Umbilical cord (tissue), 2 donors: ENCODE results near the gene RPRD2. TPM values are rescaled to one million over a fixed set of nuclear protein-coding genes. Genes with fewer than 3 reads are reported as not detected.
"Not testable (repeated sequence)": the region's sequence is repeated elsewhere in the genome, so short reads cannot be mapped to it uniquely, and the experiment has no call there.

Experiments used
- DNase-seq: peaks from one replicate; pipeline ENCODE4 v3.0.0-alpha.2; 2015; ENCODE audit warnings: low spot score
- total RNA-seq: library from RNA; depleted of rRNA; stranded (reverse); fragments of >200 nt; gene quantifications from one replicate; pipeline ENCODE4 v1.2.3, GENCODE V29; 2014; ENCODE audit warnings: low replicate concordance; ENCODE audit not compliant: insufficient read depth

RPRD2 gene
- total RNA-seq, 1 donor from 2014 or later, result 11.1 TPM

DNA sequence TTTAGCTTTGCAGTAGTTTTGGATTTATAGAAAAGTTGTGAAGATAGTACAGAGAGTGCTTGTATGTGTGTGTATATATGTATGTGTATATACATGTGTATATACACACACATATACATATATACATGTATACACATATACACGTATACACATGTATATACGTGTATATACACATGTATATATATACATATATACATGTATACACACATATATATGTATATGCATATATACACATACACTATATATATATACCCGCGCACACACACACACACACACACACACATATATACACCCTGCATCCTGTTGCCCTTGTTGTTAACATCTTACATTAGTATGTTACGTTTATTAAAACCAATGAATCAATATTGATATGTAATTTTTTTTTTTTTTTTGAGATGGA lies 24.3 kb downstream of the RPRD2 start:
- DNase-seq, result no peak

DNA sequence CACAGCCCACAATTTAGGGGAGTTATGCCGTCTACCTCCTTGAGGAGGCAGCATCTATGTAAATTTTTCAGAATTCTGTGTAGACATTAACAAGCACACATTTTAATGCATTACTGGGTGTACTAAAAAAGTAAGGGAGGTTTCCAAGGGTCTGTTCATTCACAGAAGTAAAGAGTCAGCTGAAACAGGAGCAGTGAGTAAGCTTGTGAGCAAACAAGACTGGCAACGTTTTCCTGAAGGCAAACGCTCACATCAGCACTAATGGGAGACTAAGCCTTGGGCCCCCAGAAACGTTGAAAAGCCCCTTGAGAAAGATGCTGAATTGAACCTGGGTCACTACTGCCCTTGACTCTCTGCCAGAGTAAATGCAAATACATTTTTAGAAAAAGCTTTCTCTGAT lies 25.7 kb downstream of the RPRD2 start:
- DNase-seq, result no peak

GRCh38 chr1:150392627-150393026 lies 28.7 kb downstream of the RPRD2 start:
- DNase-seq, result no peak

DNA sequence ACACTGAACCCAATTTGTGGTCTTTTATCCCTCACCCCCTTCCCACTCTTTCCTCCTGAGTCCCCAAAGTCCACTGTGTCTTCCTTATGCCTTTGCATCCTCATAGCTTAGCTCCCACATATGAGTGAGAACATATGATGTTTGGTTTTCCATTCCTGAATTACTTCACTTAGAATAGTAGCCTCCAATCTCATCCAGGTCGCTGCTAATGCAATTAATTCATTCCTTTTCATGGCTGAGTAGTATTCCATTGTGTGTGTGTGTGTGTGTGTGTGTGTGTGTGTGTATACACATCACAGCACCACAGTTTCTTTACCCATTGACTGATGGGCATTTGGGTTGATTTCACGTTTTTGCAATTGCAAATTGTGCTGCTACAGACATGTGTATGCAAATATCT lies 31.2 kb downstream of the RPRD2 start:
- DNase-seq, result not testable (repeated sequence)

- DNase-seq, result no peak
Observed at GRCh38 chr1:150397392-150398032, 33.6 kb downstream of the RPRD2 start.

DNA sequence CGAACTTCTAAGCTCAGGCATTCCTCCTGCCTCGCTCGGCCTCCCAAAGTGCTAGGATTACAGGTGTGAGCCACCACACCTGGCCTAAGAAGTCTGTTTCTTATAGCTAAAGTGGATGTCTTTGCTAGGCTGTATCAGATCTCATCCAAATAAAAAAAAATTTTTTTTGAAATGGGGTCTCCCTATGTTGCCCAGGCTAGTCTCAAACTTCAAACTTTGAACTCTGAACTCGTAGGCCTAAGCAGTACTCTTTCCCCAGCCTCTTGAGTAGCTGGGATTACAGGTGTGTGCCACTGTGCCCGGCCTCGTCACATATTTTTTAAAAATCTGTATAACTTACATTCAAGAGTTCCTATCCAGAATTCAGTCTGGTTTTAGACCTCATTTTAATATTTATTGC lies 40.5 kb downstream of the RPRD2 start:
- no peak for DNase-seq

DNA sequence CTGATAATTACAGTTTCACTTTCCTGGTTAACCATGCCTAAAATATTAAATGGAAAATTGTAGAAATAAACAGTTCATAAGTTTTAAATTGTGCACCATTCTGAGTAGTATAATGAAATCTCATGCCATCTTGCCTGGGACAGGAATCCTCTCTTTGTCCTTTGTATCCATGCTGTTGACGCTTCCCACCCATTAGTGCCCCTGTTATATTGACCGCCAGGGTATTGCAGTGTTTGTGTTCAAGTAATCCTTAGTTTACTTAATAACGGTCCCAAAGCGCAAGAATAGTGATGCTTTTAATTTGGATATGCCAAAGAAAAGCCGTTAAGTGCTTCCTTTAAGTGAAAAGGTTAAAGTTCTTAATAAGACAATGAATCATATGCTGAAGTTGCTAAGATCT lies 41.7 kb downstream of the RPRD2 start:
- DNase-seq, result no peak

DNA sequence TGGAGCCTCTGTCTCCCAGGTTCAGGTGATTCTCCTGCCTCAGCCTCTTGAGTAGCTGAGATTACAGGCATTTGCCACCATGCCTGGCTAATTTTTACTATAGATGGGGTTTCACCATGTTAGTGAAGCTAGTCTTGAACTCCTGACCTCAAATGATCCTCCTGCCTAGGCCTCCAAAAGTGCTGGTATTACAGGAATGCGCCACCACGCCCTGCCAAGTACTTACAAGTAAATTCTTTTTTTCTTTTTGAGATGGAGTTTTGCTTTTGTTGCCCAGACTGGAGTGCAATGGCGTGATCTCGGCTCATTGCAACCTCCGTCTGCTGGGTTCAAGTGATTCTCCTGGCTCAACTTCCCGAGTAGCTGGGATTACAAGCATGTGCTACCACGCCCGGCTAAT lies 42.5 kb downstream of the RPRD2 start:
- no peak for DNase-seq

GRCh38 chr1:150407330-150407729 lies 43.4 kb downstream of the RPRD2 start:
- DNase-seq, result no peak

GRCh38 chr1:150408800-150409199 lies 44.9 kb downstream of the RPRD2 start:
- no peak for DNase-seq

- no peak for DNase-seq
Observed at GRCh38 chr1:150409504-150410362, 45.8 kb downstream of the RPRD2 start.

DNA sequence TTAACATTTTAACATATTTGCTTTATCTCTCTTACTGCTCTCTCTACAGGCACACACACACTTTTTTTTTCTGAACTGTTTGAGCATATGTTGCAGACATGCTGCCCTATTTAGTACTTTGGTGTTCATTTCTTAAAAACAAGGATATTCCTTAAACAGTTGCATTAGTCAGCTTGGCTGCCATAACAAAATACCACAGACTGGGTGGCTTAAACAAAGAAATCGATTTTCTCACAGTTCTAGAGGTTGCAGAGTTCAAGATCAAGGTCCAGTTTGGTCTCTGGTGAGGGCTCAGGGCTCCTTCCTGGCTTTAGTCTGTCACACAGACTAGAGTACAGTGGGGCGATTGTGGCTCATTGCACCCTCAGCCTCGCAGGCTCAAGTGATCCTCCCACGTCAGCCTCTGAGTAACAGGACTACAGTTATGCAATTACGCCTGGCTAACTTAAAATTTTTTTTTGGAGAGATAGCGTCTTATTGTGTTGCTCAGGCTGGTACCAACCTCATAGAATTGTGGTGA lies 46.7 kb downstream of the RPRD2 start:
- no peak for DNase-seq

DNA sequence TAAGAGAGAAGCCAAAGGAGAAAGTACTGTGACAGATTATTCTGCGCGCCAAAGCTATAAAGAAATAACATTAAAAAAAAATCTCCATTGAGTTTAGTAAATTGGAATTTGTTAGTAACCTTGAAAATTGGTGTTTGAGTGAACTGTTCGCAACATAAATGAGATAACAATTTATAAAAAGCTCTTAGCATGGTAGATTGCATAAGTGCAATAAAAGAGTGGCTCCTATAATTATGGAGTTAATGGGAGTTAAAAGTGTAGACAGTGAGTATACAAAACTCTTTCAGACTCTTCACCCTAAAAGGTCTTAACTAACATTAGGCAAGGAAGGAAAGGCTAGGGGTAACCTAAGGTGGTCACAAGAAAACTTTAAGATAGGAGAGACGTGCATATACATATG lies 50.6 kb downstream of the RPRD2 start:
- no peak for DNase-seq

GRCh38 chr1:150415800-150416199 lies 51.9 kb downstream of the RPRD2 start:
- DNase-seq, result no peak

GRCh38 chr1:150420560-150421265 lies 56.8 kb downstream of the RPRD2 start:
- DNase-seq, result no peak

DNA sequence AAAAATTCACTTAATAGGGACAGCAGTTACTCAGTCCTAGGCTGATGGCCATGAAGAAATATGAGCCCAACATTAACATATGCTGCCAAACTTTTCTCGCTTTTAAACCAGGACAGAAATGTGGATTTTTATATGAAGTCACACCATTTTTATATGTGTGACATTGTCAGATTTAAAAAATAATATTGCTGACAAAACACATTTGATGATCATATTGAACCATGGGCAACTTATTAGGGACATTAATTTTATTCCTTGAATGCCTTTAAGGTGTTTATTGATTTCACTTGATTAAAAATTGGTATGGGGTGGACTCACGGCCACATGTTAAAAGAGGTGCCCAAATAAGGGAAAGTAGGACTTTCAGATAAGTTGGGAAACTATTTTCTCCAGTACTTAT lies 58.6 kb downstream of the RPRD2 start:
- DNase-seq, result no peak

DNA sequence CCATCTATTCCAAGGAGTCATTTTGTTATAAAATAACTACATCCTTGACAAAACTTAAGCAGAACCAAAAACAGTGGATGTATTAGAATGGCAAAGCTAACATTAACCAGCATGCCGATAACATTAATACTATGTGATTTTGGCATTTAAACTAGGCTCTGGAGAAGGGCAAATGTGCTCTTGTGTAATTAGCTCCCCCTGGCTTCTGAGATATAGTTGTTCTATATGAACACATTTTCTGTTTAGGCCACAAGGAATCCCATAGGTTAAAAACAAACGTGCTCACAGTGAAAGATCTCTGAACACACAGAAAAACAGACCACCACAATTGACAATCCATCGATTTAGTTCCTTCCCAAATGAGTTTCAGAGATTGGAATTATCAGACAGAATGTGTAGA lies 65.9 kb downstream of the RPRD2 start:
- no peak for DNase-seq

- no peak for DNase-seq
Observed at GRCh38 chr1:150441121-150441520, 77.2 kb downstream of the RPRD2 start.

DNA sequence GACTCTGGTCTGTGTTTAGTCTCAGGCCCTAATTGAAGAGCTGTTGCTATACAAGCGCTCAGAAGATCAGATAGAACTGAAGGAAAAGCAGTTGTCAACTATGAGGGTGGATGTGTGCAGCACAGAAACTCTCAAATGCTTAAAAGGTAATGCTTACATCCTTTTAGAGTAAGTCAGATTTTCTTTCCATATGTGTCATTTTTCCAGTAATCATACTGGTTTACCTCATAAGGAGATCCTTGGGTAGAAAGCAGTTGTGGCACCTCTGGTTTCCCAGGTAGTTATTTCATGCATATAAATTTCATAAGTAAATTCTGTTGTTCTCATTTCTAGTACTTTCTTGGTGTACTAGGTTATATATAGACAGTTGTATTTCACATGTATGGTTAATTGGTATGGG lies 80.3 kb downstream of the RPRD2 start:
- no peak for DNase-seq

DNA sequence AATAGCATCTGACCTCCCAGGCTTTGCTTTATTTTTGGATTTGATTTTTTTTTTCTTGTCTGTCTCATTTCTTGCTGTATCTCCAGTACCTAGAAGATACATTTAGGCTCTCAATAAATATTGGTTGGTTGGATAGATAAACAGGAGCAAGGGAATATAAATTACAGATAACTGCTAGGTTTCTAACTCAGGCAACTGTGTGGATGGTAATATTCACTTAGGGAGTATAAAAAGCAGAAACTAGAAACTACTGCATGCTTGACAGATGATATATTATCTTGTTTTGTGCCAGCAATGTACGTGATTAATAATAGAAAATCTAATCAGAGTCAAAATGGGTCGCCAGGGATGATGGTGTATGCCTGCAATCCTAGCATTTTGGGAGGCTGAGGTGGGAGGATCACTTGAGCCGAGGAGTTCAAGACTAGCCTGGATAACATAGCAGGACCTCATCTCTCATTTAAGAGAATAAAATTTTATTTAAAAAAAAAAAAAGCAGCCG lies 92.2 kb downstream of the RPRD2 start:
- no peak for DNase-seq

DNA sequence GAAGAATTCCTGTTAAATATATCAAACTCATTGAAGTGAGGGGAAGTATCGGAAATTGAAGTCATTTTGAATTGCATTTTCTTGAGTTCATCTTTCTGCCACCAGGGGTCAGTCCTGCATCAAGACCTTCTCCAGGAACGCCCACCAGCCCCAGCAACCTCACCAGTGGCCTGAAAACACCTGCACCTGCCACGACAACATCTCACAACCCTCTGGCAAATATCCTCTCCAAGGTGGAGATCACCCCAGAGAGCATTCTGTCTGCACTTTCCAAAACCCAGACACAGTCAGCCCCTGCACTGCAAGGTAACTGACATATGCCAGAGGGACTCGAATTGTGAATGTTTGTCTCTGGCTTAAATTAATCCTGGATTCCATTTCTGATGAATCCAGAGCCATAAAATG lies 100.5 kb downstream of the RPRD2 start:
- DNase-seq, result peak; percentile 61

- no peak for DNase-seq
Observed at GRCh38 chr1:150466964-150467363, 103.0 kb downstream of the RPRD2 start.
